Osteoblast (primary cell): ENCODE results near the gene ZDHHC16. TPM values are rescaled to one million over a fixed set of nuclear protein-coding genes. Genes with fewer than 3 reads are reported as not detected.
A peak's percentile ranks its signal among the peaks of the same experiment; 100 is the strongest.
"Not testable (repeated sequence)": the region's sequence is repeated elsewhere in the genome, so short reads cannot be mapped to it uniquely, and the experiment has no call there.

Experiments used
- DNase-seq: peaks from one replicate; pipeline ENCODE4 v3.0.0; 2011; ENCODE audit warnings: low spot score, mixed read lengths; ENCODE audit not compliant: insufficient read length; ENCODE audit errors: missing footprints
- H2AFZ ChIP-seq: 2 replicates; pipeline ENCODE4 v1.6.0; 2011; ENCODE audit warnings: mild to moderate bottlenecking, low read length
- H3K27ac ChIP-seq: 2 replicates; pipeline ENCODE4 v1.5.1; 2011; ENCODE audit warnings: mild to moderate bottlenecking, low read depth, low read length, moderate library complexity
- H3K27me3 ChIP-seq: 2 replicates; pipeline ENCODE4 v1.6.0; 2012; ENCODE audit warnings: mild to moderate bottlenecking, control low read depth, inconsistent platforms, low read length, moderate library complexity; ENCODE audit not compliant: insufficient read depth
- H3K36me3 ChIP-seq: 2 replicates; pipeline ENCODE4 v1.5.1; 2011; ENCODE audit warnings: mild to moderate bottlenecking, low read length, control low read depth, moderate library complexity; ENCODE audit not compliant: insufficient read depth
- H3K4me1 ChIP-seq: 2 replicates; pipeline ENCODE4 v1.5.1; 2011; ENCODE audit warnings: mild to moderate bottlenecking, low read length, control low read depth, moderate library complexity; ENCODE audit not compliant: insufficient read depth
- H3K4me2 ChIP-seq: 2 replicates; pipeline ENCODE4 v1.6.0; 2011; ENCODE audit warnings: mild to moderate bottlenecking, low read length; ENCODE audit not compliant: insufficient read depth
- H3K4me3 ChIP-seq: fragments of 200-600 bp; sonication (generic); 3 replicates; pipeline ENCODE4 v1.5.1; 2012; ENCODE audit warnings: mild to moderate bottlenecking, low read length, inconsistent platforms; ENCODE audit not compliant: insufficient read depth
- H3K79me2 ChIP-seq: 2 replicates; pipeline ENCODE4 v1.6.0; 2012; ENCODE audit warnings: mild to moderate bottlenecking, low read length, control low read depth, inconsistent platforms; ENCODE audit not compliant: insufficient read depth
- H3K9me3 ChIP-seq: 2 replicates; pipeline ENCODE4 v1.5.1; 2011; ENCODE audit warnings: low read depth, low read length, control low read depth
- H4K20me1 ChIP-seq: 2 replicates; pipeline ENCODE4 v1.6.0; 2012; ENCODE audit warnings: mild to moderate bottlenecking, low read length, control low read depth; ENCODE audit not compliant: insufficient read depth
- total RNA-seq: library from RNA; depleted of rRNA; stranded (reverse); fragments of >200 nt; gene quantifications from 2 replicates; pipeline ENCODE4 v1.2.3, GENCODE V29; 2012
- TF ChIP-seq, protein P1 (sequence below): IDR thresholded peaks from 2 replicates; pipeline ENCODE4 v1.5.1; 2011; ENCODE audit warnings: mild to moderate bottlenecking, low read depth, low read length, moderate library complexity; ENCODE audit errors: extremely low read depth

Gene ZDHHC16
- total RNA-seq, 1 donor, result 39.8 TPM

DNA sequence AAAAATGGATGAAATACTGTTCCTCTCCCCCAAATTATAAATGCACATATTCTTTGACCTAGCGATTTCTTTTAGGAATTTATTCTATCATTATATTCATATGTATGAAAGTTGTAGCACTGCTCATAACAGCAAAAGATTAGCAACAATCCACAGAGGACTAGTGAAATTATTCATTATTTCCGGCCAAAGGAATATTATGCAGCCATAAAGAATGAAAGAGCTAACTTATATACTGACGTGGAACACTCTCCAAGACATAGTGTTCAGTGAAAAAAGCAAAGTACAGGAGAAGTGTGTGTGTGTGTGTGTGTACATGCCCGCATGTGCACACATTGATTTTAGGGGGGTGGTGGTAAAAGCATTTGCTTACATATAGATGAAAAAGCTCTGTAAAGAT lies 28.9 kb downstream of the ZDHHC16 start:
- no peak overlapping the region for H3K27ac ChIP-seq
- no peak for DNase-seq
- no peaks in the 10 kb centered on the region for H3K9me3 ChIP-seq
- no peaks in the 10 kb centered on the region for H3K27me3 ChIP-seq
- H2AFZ ChIP-seq, result no peak overlapping the region
- H3K4me1 ChIP-seq, result peaks cover 15% of the 10 kb centered on the region
- H4K20me1 ChIP-seq, result peaks cover 8% of the 10 kb centered on the region
- peaks cover 12% of the 10 kb centered on the region for H3K79me2 ChIP-seq
- no peak overlapping the region for H3K4me2 ChIP-seq
- TF ChIP-seq, protein P1, sequence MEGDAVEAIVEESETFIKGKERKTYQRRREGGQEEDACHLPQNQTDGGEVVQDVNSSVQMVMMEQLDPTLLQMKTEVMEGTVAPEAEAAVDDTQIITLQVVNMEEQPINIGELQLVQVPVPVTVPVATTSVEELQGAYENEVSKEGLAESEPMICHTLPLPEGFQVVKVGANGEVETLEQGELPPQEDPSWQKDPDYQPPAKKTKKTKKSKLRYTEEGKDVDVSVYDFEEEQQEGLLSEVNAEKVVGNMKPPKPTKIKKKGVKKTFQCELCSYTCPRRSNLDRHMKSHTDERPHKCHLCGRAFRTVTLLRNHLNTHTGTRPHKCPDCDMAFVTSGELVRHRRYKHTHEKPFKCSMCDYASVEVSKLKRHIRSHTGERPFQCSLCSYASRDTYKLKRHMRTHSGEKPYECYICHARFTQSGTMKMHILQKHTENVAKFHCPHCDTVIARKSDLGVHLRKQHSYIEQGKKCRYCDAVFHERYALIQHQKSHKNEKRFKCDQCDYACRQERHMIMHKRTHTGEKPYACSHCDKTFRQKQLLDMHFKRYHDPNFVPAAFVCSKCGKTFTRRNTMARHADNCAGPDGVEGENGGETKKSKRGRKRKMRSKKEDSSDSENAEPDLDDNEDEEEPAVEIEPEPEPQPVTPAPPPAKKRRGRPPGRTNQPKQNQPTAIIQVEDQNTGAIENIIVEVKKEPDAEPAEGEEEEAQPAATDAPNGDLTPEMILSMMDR, result no peak
- H3K36me3 ChIP-seq, result peaks cover 84% of the 10 kb centered on the region
- H3K4me3 ChIP-seq, result no peak overlapping the region

DNA sequence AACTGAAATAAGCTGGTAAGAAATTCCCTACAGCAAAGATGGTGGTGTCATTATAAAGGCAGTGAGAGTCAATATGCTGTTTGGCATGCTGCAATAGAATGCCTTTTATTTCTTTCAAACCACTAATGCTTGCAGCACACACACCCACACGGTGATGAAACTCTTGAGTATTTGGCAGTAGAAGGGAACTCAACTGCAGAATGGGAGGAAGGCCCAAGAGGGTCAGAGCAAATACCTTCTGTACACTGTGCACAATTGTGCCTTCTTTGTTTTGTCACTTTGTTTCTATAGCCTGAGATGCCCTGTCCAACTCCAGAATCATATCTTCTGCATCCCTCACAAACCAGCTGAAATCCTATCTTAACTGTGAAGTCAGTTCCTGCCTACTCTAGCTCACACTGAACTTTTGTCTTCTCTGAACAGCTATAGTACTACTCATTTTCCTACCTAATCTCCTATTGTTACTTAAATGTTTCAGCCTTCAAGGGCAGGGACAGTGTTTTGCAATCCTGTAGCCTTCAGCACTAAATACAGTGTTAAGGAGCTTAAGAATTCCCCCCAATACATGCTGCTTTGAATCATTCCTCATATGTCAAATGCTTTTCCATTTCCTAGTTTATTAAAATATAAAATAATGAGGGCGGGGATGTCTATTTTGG lies 30.1 kb downstream of the ZDHHC16 start:
- H3K27ac ChIP-seq, result peak overlapping the region; percentile 50
- H3K79me2 ChIP-seq, result peaks cover 23% of the 10 kb centered on the region

DNA sequence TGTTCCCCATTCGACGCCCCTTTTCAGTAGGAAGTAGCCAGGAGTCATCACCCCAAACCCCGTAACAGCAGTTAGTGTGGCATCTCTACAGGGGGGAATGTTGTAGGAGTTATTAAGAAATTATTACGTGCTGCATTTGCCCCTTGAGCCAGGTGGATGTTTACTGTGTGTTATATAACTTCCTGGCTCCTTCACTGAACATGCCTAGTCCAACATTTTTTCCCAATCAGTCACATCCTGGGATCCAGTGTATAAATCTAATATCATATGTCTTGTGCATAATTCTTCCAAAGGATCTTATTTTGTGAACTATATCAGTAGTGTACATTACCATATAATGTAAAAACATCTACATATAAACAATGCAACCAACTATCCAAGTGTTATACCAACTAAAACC lies 33.4 kb downstream of the ZDHHC16 start:
- not testable (repeated sequence) for H3K27me3 ChIP-seq, H3K4me3 ChIP-seq, H3K9me3 ChIP-seq, H3K4me2 ChIP-seq, H2AFZ ChIP-seq, DNase-seq, H3K27ac ChIP-seq
- peaks cover 67% of the 10 kb centered on the region for H3K36me3 ChIP-seq
- H3K4me1 ChIP-seq, result peaks cover 18% of the 10 kb centered on the region
- H3K79me2 ChIP-seq, result peaks cover 50% of the 10 kb centered on the region
- peaks cover 11% of the 10 kb centered on the region for H4K20me1 ChIP-seq

More for the DNA sequence above, 30.1 kb downstream of the ZDHHC16 start:
- TF ChIP-seq, protein P1, result no peak
- no peak overlapping the region for H3K4me3 ChIP-seq
- H3K36me3 ChIP-seq, result peaks cover 84% of the 10 kb centered on the region
- H3K27me3 ChIP-seq, result no peaks in the 10 kb centered on the region
- H2AFZ ChIP-seq, result no peak overlapping the region
- peaks cover 15% of the 10 kb centered on the region for H3K4me1 ChIP-seq
- peak overlapping the region; percentile 25 for H3K4me2 ChIP-seq
- DNase-seq, result no peak
- H4K20me1 ChIP-seq, result peaks cover 8% of the 10 kb centered on the region
- H3K9me3 ChIP-seq, result no peaks in the 10 kb centered on the region

DNA sequence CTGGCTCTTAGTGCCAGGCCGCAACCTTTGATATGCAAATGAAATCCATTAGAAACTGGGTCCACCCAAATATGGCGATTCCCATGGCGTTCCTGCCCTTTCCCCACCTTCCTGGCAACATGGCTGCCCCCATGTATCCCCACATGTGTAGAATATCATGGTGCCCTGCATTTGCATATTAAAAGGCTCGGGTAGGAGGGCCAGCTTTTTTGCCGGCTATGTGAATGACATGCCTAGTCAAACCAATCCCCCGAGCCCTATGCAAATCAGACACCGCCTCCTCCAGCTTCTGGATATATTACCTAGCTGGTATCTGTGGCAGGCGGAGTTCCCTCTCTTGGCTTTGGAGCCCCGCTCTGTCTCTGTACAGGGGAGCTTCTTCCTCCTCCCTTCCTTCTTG lies 34.0 kb downstream of the ZDHHC16 start:
- no peak overlapping the region for H3K4me2 ChIP-seq
- H3K4me1 ChIP-seq, result peaks cover 18% of the 10 kb centered on the region
- no peak overlapping the region for H2AFZ ChIP-seq
- H3K79me2 ChIP-seq, result peaks cover 55% of the 10 kb centered on the region
- no peaks in the 10 kb centered on the region for H3K27me3 ChIP-seq
- no peak overlapping the region for H3K27ac ChIP-seq
- H3K9me3 ChIP-seq, result no peaks in the 10 kb centered on the region
- H3K4me3 ChIP-seq, result no peak overlapping the region
- H3K36me3 ChIP-seq, result peaks cover 67% of the 10 kb centered on the region
- DNase-seq, result no peak
- TF ChIP-seq, protein P1, result no peak
- peaks cover 11% of the 10 kb centered on the region for H4K20me1 ChIP-seq
